ENCODE measurements around the gene RBM4. TPM values are rescaled to one million over a fixed set of nuclear protein-coding genes. Genes with fewer than 3 reads are reported as not detected.
A peak's percentile ranks its signal among the peaks of the same experiment; 100 is the strongest.

RBM4 gene
- total and polyA plus RNA-seq, 2 of the 13 experiments (the other 11 are each of a cell fraction or from before 2014, with no cell fraction given), result 126 to 136 TPM

GRCh38 chr11:66616379-66617154, 21.9 kb upstream of the RBM4 start, which contains the start of gene RBM14 (continued):
- peak; percentile 69; the same call in 1 of the 2 replicates for TF ChIP-seq ZNF775 (CRISPR knock-in tag; IDR thresholded peaks at IDR 0.05; ENCODE audit: borderline replicate concordance)
- no peak for TF ChIP-seq ZNF382 (CRISPR knock-in tag; IDR thresholded peaks at IDR 0.05; ENCODE audit: borderline replicate concordance)
- peak; percentile 9; the same call in 1 of the 2 replicates for TF ChIP-seq ZNF772 (CRISPR knock-in tag; IDR thresholded peaks at IDR 0.05)
- peak; percentile 58; the same call in 1 of the 2 replicates for TF ChIP-seq NFKB2 (CRISPR knock-in tag; IDR thresholded peaks at IDR 0.05; ENCODE audit: borderline replicate concordance)
- 0 out of 2 replicates have a peak, but pooled peaks have one; percentile 62 for TF ChIP-seq ZNF737 (CRISPR knock-in tag; IDR thresholded peaks at IDR 0.05; ENCODE audit: borderline replicate concordance)
- no peak for TF ChIP-seq PCBP2 (optimal IDR thresholded peaks at IDR 0.05; ENCODE audit: low read depth, low read length, poor library complexity, severe bottlenecking)
- TF ChIP-seq KLF16 (CRISPR knock-in tag; IDR thresholded peaks at IDR 0.05), result 0 out of 4 replicates have a peak, but pooled peaks of 1 of the 2 experiments have one; percentile 61
- 0 out of 2 replicates have a peak, but pooled peaks have one; percentile 34 for TF ChIP-seq ZNF569 (CRISPR knock-in tag; IDR thresholded peaks at IDR 0.05; ENCODE audit: borderline replicate concordance)
- TF ChIP-seq ADNP (CRISPR knock-in tag; IDR thresholded peaks at IDR 0.05), result no peak
- peak; percentile 82; the same call in 1 of the 2 replicates for TF ChIP-seq ARNTL (CRISPR knock-in tag; IDR thresholded peaks at IDR 0.05)
- peak; percentile 37; the same call in 1 of the 2 replicates for TF ChIP-seq SMAD3 (CRISPR knock-in tag; IDR thresholded peaks at IDR 0.05)
- TF ChIP-seq ZBTB3 (CRISPR knock-in tag; IDR thresholded peaks at IDR 0.05; ENCODE audit: borderline replicate concordance, low read depth), result peak; percentile 92
- 0 out of 2 replicates have a peak, but pooled peaks have one; percentile 51 for TF ChIP-seq CC2D1A (CRISPR knock-in tag; IDR thresholded peaks at IDR 0.05)
- TF ChIP-seq, protein P1, sequence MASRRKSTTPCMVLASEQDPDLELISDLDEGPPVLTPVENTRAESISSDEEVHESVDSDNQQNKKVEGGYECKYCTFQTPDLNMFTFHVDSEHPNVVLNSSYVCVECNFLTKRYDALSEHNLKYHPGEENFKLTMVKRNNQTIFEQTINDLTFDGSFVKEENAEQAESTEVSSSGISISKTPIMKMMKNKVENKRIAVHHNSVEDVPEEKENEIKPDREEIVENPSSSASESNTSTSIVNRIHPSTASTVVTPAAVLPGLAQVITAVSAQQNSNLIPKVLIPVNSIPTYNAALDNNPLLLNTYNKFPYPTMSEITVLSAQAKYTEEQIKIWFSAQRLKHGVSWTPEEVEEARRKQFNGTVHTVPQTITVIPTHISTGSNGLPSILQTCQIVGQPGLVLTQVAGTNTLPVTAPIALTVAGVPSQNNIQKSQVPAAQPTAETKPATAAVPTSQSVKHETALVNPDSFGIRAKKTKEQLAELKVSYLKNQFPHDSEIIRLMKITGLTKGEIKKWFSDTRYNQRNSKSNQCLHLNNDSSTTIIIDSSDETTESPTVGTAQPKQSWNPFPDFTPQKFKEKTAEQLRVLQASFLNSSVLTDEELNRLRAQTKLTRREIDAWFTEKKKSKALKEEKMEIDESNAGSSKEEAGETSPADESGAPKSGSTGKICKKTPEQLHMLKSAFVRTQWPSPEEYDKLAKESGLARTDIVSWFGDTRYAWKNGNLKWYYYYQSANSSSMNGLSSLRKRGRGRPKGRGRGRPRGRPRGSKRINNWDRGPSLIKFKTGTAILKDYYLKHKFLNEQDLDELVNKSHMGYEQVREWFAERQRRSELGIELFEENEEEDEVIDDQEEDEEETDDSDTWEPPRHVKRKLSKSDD (CRISPR knock-in tag; IDR thresholded peaks at IDR 0.05; ENCODE audit: low read depth), result peak; percentile 24; the same call in 1 of the 2 replicates
- peak; percentile 92 for TF ChIP-seq ZNF761 (CRISPR knock-in tag; conservative IDR thresholded peaks at IDR 0.05)
- 0 out of 2 replicates have a peak, but pooled peaks have one; percentile 25 for TF ChIP-seq ZFP37 (CRISPR knock-in tag; IDR thresholded peaks at IDR 0.05; ENCODE audit: borderline replicate concordance)
- 0 out of 2 replicates have a peak, but pooled peaks have one; percentile 1 for TF ChIP-seq ZNF17 (CRISPR knock-in tag; IDR thresholded peaks at IDR 0.05)
- TF ChIP-seq, protein P2, sequence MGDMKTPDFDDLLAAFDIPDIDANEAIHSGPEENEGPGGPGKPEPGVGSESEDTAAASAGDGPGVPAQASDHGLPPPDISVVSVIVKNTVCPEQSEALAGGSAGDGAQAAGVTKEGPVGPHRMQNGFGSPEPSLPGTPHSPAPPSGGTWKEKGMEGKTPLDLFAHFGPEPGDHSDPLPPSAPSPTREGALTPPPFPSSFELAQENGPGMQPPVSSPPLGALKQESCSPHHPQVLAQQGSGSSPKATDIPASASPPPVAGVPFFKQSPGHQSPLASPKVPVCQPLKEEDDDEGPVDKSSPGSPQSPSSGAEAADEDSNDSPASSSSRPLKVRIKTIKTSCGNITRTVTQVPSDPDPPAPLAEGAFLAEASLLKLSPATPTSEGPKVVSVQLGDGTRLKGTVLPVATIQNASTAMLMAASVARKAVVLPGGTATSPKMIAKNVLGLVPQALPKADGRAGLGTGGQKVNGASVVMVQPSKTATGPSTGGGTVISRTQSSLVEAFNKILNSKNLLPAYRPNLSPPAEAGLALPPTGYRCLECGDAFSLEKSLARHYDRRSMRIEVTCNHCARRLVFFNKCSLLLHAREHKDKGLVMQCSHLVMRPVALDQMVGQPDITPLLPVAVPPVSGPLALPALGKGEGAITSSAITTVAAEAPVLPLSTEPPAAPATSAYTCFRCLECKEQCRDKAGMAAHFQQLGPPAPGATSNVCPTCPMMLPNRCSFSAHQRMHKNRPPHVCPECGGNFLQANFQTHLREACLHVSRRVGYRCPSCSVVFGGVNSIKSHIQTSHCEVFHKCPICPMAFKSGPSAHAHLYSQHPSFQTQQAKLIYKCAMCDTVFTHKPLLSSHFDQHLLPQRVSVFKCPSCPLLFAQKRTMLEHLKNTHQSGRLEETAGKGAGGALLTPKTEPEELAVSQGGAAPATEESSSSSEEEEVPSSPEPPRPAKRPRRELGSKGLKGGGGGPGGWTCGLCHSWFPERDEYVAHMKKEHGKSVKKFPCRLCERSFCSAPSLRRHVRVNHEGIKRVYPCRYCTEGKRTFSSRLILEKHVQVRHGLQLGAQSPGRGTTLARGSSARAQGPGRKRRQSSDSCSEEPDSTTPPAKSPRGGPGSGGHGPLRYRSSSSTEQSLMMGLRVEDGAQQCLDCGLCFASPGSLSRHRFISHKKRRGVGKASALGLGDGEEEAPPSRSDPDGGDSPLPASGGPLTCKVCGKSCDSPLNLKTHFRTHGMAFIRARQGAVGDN (CRISPR knock-in tag; IDR thresholded peaks at IDR 0.05), result peak; percentile 95

Data from HepG2 (cell line).